Activated CD4-positive, alpha-beta memory T cell treated with anti-CD3 and anti-CD28 coated beads, Interleukin-2, amount 10 ng/mL, durations not matched to agents 7 days and 5 days (primary cell): ENCODE results near the gene LGALS16. TPM values are rescaled to one million over a fixed set of nuclear protein-coding genes. Genes with fewer than 3 reads are reported as not detected.

Experiments used
- CTCF ChIA-PET: fragments of 350-600 bp; sonication (Branson Sonifier 250); formaldehyde crosslinking; loops from one replicate; lab custom pipeline; 2021; ENCODE audit warnings: antibody characterized with exemption, inconsistent platforms; lab: Charles Lee
- POLR2A ChIA-PET: fragments of 350-600 bp; sonication (Branson Sonifier 250); formaldehyde crosslinking; loops from one replicate; lab custom pipeline; 2021; ENCODE audit warnings: antibody characterized with exemption; lab: Charles Lee
- DNase-seq: peaks from one replicate; pipeline ENCODE4 v3.0.0-alpha.2; 2020
- H3K27ac Mint-ChIP-seq: one replicate; pipeline ENCODE4 v1.8.0; 2021; ENCODE audit warnings: mild to moderate bottlenecking, mixed read lengths
- H3K27me3 Mint-ChIP-seq: one replicate; pipeline ENCODE4 v1.8.0; 2021; ENCODE audit warnings: mixed read lengths
- H3K36me3 Mint-ChIP-seq: one replicate; pipeline ENCODE4 v1.8.0; 2021; ENCODE audit warnings: low read depth, mixed read lengths
- H3K4me1 Mint-ChIP-seq: one replicate; pipeline ENCODE4 v1.8.0; 2021; ENCODE audit warnings: mixed read lengths
- H3K4me3 Mint-ChIP-seq: one replicate; pipeline ENCODE4 v1.8.0; 2021; ENCODE audit warnings: mild to moderate bottlenecking, mixed read lengths
- H3K9me3 Mint-ChIP-seq: one replicate; pipeline ENCODE4 v1.8.0; 2021; ENCODE audit warnings: mixed read lengths
- total RNA-seq, 2 experiments: library from RNA; stranded (reverse); gene quantifications; one replicate each; pipeline ENCODE4 v1.2.3, GENCODE V29; 2021

Gene LGALS16
- total RNA-seq, 2 experiments from 2014 or later, result not detected

- Mint-ChIP-seq H3K9me3 (peaks cover 9% of the 10 kb centered on the region), H3K4me3 (no peak overlapping the region), H3K27me3 (peaks cover 9% of the 10 kb centered on the region), H3K27ac (no peak overlapping the region), H3K4me1 (peaks cover 44% of the 10 kb centered on the region), H3K36me3 (peaks cover 12% of the 10 kb centered on the region)
- no peak for DNase-seq
- POLR2A ChIA-PET, result no interaction called here
- CTCF ChIA-PET, result no interaction called here
Measured at GRCh38 chr19:39708594-39708993, 52.9 kb downstream of the LGALS16 start.

GRCh38 chr19:39709026-39709872, 53.5 kb downstream of the LGALS16 start:
- no peak for DNase-seq
- Mint-ChIP-seq H3K9me3 (peaks cover 9% of the 10 kb centered on the region), H3K27me3 (peaks cover 9% of the 10 kb centered on the region), H3K4me3 (no peak overlapping the region), H3K27ac (no peak overlapping the region), H3K4me1 (peaks cover 41% of the 10 kb centered on the region), H3K36me3 (peaks cover 12% of the 10 kb centered on the region)
- ChIA-PET CTCF (no interaction called here), POLR2A (no interaction called here)

Other genes starting within 250 kb of the LGALS16 start
- 100 to 1,000 TPM; 189 to 194 TPM for gene ZFP36, start 249.1 kb upstream of the LGALS16 start, total RNA-seq
- 10 to 100 TPM; 82.4 to 93.0 TPM for gene PLEKHG2, start 243.2 kb upstream of the LGALS16 start, total RNA-seq
- 1,000 to 10,000 TPM; 2,238 to 2,243 TPM for gene RPS16, start 220.0 kb upstream of the LGALS16 start, total RNA-seq
- 100 to 1,000 TPM; 153 to 159 TPM for gene SUPT5H, start 210.3 kb upstream of the LGALS16 start, total RNA-seq
- gene TIMM50, start 175.1 kb upstream of the LGALS16 start, total RNA-seq, result 10 to 100 TPM; 44.0 to 44.8 TPM
- gene DLL3, start 157.0 kb upstream of the LGALS16 start, total RNA-seq, result under 1 TPM; 0.28 to 0.30 TPM
- not detected for gene SELENOV, start 140.8 kb upstream of the LGALS16 start, total RNA-seq
- gene EID2B, start 123.1 kb upstream of the LGALS16 start, total RNA-seq, result 1 to 10 TPM; 4.5 to 4.7 TPM
- 10 to 100 TPM; 14.8 to 15.2 TPM for gene EID2, start 115.8 kb upstream of the LGALS16 start, total RNA-seq
- gene LGALS13, start 53.4 kb upstream of the LGALS16 start, total RNA-seq, result not detected
- gene LGALS14, start 48.6 kb downstream of the LGALS16 start, total RNA-seq, result under 1 TPM in 1 of 2 experiments, not detected in 1; 0.90 TPM
- gene CLC, start 82.1 kb downstream of the LGALS16 start, total RNA-seq, result 1 to 10 TPM; 1.5 to 1.8 TPM
- gene LEUTX, start 122.9 kb downstream of the LGALS16 start, total RNA-seq, result under 1 TPM in 1 of 2 experiments, not detected in 1; 0.35 TPM
- gene DYRK1B, start 178.2 kb downstream of the LGALS16 start, total RNA-seq, result 10 to 100 TPM; 13.8 to 14.2 TPM
- gene FBL, start 190.5 kb downstream of the LGALS16 start, total RNA-seq, result 100 to 1,000 TPM; 294 to 302 TPM